Neural progenitor cell (in vitro differentiated cells): ENCODE data around the gene CDC42BPA. TPM values are rescaled to one million over a fixed set of nuclear protein-coding genes. Genes with fewer than 3 reads are reported as not detected.

ENCODE experiments used
- DNase-seq: peaks from one replicate; pipeline ENCODE4 v3.0.0-alpha.2; 2016; ENCODE audit warnings: low spot score
- H2AFZ ChIP-seq: fragments of 200-600 bp; sonication (generic); replicated peaks from 2 replicates; pipeline ENCODE4 v1.6.1; 2016; ENCODE audit warnings: antibody characterized with exemption
- H3F3A ChIP-seq: fragments of 200-600 bp; sonication (generic); 2 replicates; pipeline ENCODE4 v1.6.1; 2016; ENCODE audit warnings: antibody characterized with exemption, low read depth
- H3K27ac ChIP-seq: fragments of 200-600 bp; sonication (generic); 2 replicates; pipeline ENCODE4 v1.5.1; 2016; ENCODE audit warnings: mild to moderate bottlenecking
- H3K27me3 ChIP-seq: fragments of 200-600 bp; sonication (generic); 2 replicates; pipeline ENCODE4 v1.6.1; 2016; ENCODE audit warnings: mild to moderate bottlenecking, moderate library complexity
- H3K36me3 ChIP-seq: fragments of 200-600 bp; sonication (generic); 2 replicates; pipeline ENCODE4 v1.5.1; 2016
- H3K4me1 ChIP-seq: fragments of 200-600 bp; sonication (generic); 2 replicates; pipeline ENCODE4 v1.6.1; 2016; ENCODE audit warnings: mixed run types
- H3K4me2 ChIP-seq: fragments of 200-600 bp; sonication (generic); 2 replicates; pipeline ENCODE4 v1.6.1; 2016
- H3K4me3 ChIP-seq: fragments of 200-600 bp; sonication (generic); 2 replicates; pipeline ENCODE4 v1.5.1; 2016
- H3K79me2 ChIP-seq: fragments of 200-600 bp; sonication (generic); 2 replicates; pipeline ENCODE4 v1.6.1; 2016; ENCODE audit warnings: low read depth
- H3K9ac ChIP-seq: fragments of 200-600 bp; sonication (generic); 2 replicates; pipeline ENCODE4 v1.6.1; 2016
- H3K9me3 ChIP-seq: fragments of 200-600 bp; sonication (generic); 2 replicates; pipeline ENCODE4 v1.5.1; 2016; ENCODE audit warnings: low read depth
- H4K20me1 ChIP-seq: fragments of 200-600 bp; sonication (generic); 2 replicates; pipeline ENCODE4 v1.6.1; 2016; ENCODE audit warnings: low read depth
- H3K27ac Mint-ChIP-seq: 3 replicates; pipeline ENCODE4 v1.8.0; 2021; ENCODE audit warnings: mixed read lengths
- H3K27me3 Mint-ChIP-seq: 2 replicates; pipeline ENCODE4 v1.8.0; 2022; ENCODE audit warnings: low read depth, mild to moderate bottlenecking, inconsistent platforms, moderate library complexity, mixed read lengths; ENCODE audit not compliant: insufficient read depth
- H3K36me3 Mint-ChIP-seq: 3 replicates; pipeline ENCODE4 v1.8.0; 2021; ENCODE audit warnings: mixed read lengths
- H3K4me1 Mint-ChIP-seq: 3 replicates; pipeline ENCODE4 v1.8.0; 2021; ENCODE audit warnings: mixed read lengths
- H3K4me3 Mint-ChIP-seq: 3 replicates; pipeline ENCODE4 v1.8.0; 2021; ENCODE audit warnings: mild to moderate bottlenecking, moderate library complexity, mixed read lengths
- H3K9me3 Mint-ChIP-seq: 3 replicates; pipeline ENCODE4 v1.8.0; 2020; ENCODE audit warnings: mixed read lengths
- EZH2 ChIP-seq: fragments of 200-600 bp; sonication (generic); IDR thresholded peaks from 2 replicates; pipeline ENCODE4 v1.6.1; 2017; ENCODE audit warnings: antibody characterized with exemption, mild to moderate bottlenecking, moderate library complexity
- EZH2phosphoT487 ChIP-seq: fragments of 200-600 bp; sonication (generic); IDR thresholded peaks from 2 replicates; pipeline ENCODE4 v1.6.1; 2017; ENCODE audit warnings: antibody characterized with exemption
- total RNA-seq: library from RNA; depleted of rRNA; stranded (reverse); fragments of >200 nt; gene quantifications from 2 replicates; pipeline ENCODE4 v1.2.3, GENCODE V29; 2015; ENCODE audit warnings: low replicate concordance
- TF ChIP-seq, protein P1 (sequence below): fragments of 200-600 bp; sonication (generic); IDR thresholded peaks from 2 replicates; pipeline ENCODE4 v1.5.1; 2017; ENCODE audit warnings: antibody characterized with exemption, mild to moderate bottlenecking

CDC42BPA gene
- total RNA-seq, 1 donor from 2014 or later: 54.7 TPM

GRCh38 chr1:226950316-226950715 is 368.0 kb downstream of the CDC42BPA start:
- Histone ChIP-seq H3K27me3 (no peaks in the 10 kb centered on the region), H4K20me1 (no peaks in the 10 kb centered on the region), H3F3A (no peaks in the 10 kb centered on the region), H2AFZ (no peak overlapping the region), H3K79me2 (no peaks in the 10 kb centered on the region), H3K4me1 (peaks cover 5% of the 10 kb centered on the region), H3K9ac (no peak overlapping the region), H3K4me3 (no peak overlapping the region), H3K9me3 (no peaks in the 10 kb centered on the region), H3K4me2 (no peak overlapping the region), H3K36me3 (no peaks in the 10 kb centered on the region), H3K27ac (no peak overlapping the region)
- H3K4me1 Mint-ChIP-seq: peaks cover 13% of the 10 kb centered on the region
- H3K4me3 Mint-ChIP-seq: no peak overlapping the region
- peaks cover 6% of the 10 kb centered on the region for H3K27me3 Mint-ChIP-seq
- H3K27ac Mint-ChIP-seq: no peak overlapping the region
- no peak for DNase-seq
- TF ChIP-seq, protein P1, sequence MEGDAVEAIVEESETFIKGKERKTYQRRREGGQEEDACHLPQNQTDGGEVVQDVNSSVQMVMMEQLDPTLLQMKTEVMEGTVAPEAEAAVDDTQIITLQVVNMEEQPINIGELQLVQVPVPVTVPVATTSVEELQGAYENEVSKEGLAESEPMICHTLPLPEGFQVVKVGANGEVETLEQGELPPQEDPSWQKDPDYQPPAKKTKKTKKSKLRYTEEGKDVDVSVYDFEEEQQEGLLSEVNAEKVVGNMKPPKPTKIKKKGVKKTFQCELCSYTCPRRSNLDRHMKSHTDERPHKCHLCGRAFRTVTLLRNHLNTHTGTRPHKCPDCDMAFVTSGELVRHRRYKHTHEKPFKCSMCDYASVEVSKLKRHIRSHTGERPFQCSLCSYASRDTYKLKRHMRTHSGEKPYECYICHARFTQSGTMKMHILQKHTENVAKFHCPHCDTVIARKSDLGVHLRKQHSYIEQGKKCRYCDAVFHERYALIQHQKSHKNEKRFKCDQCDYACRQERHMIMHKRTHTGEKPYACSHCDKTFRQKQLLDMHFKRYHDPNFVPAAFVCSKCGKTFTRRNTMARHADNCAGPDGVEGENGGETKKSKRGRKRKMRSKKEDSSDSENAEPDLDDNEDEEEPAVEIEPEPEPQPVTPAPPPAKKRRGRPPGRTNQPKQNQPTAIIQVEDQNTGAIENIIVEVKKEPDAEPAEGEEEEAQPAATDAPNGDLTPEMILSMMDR: no peak
- TF ChIP-seq EZH2 (no peak), EZH2phosphoT487 (no peak)
- peaks cover 5% of the 10 kb centered on the region for H3K36me3 Mint-ChIP-seq
- peaks cover 10% of the 10 kb centered on the region for H3K9me3 Mint-ChIP-seq

- H3K27ac ChIP-seq: no peak overlapping the region
- no peaks in the 10 kb centered on the region for H3F3A ChIP-seq
- H3K27me3 ChIP-seq: no peaks in the 10 kb centered on the region
- H4K20me1 ChIP-seq: no peaks in the 10 kb centered on the region
- no peak overlapping the region for H3K9ac ChIP-seq
- peaks cover 20% of the 10 kb centered on the region for H3K4me1 Mint-ChIP-seq
- H3K4me1 ChIP-seq: peaks cover 11% of the 10 kb centered on the region
- H3K36me3 ChIP-seq: no peaks in the 10 kb centered on the region
- no peak overlapping the region for H2AFZ ChIP-seq
- no peak overlapping the region for H3K4me3 ChIP-seq
- no peaks in the 10 kb centered on the region for H3K9me3 ChIP-seq
- no peak for DNase-seq
- no peak overlapping the region for H3K4me2 ChIP-seq
- TF ChIP-seq, protein P1: no peak
- no peak for TF ChIP-seq EZH2
- no peak for TF ChIP-seq EZH2phosphoT487
- H3K36me3 Mint-ChIP-seq: no peaks in the 10 kb centered on the region
- no peak overlapping the region for H3K27ac Mint-ChIP-seq
- H3K4me3 Mint-ChIP-seq: no peak overlapping the region
- H3K9me3 Mint-ChIP-seq: peaks cover 3% of the 10 kb centered on the region
- H3K27me3 Mint-ChIP-seq: peaks cover 4% of the 10 kb centered on the region
- no peaks in the 10 kb centered on the region for H3K79me2 ChIP-seq
Observed at GRCh38 chr1:226949401-226949800, 368.9 kb downstream of the CDC42BPA start.

DNA sequence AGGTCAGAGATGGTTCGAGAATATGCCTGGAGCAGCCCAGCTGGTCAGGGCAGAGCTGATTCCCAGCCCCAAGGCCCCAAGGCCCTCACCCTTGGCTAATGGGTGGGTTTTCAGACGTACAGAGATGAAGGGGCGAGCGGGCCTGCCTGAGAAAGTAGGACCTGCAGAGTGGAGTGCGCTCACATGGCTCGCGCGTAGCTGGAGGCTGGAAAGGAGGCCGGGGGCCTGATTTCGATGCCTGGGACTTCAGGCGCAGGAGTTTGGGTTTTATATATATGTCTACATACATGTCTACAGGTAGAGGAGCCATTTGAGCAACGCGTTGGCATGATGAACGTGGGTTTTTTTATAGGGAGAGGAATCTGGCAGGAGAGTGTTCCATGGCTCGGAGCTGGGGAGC is 369.3 kb downstream of the CDC42BPA start:
- H3K79me2 ChIP-seq: no peaks in the 10 kb centered on the region
- TF ChIP-seq, protein P1: no peak
- no peak for TF ChIP-seq EZH2phosphoT487
- no peak for TF ChIP-seq EZH2
- H3K4me1 ChIP-seq: peaks cover 11% of the 10 kb centered on the region
- no peaks in the 10 kb centered on the region for H3K27me3 ChIP-seq
- H3K27ac ChIP-seq: no peak overlapping the region
- no peaks in the 10 kb centered on the region for H3K9me3 ChIP-seq
- H3K4me3 Mint-ChIP-seq: no peak overlapping the region
- H3K36me3 Mint-ChIP-seq: no peaks in the 10 kb centered on the region
- no peak overlapping the region for H3K27ac Mint-ChIP-seq
- no peak overlapping the region for H3K4me3 ChIP-seq
- no peak overlapping the region for H2AFZ ChIP-seq
- H3K9me3 Mint-ChIP-seq: no peaks in the 10 kb centered on the region
- no peaks in the 10 kb centered on the region for H3F3A ChIP-seq
- H3K9ac ChIP-seq: no peak overlapping the region
- peaks cover 4% of the 10 kb centered on the region for H3K27me3 Mint-ChIP-seq
- H3K4me1 Mint-ChIP-seq: peaks cover 18% of the 10 kb centered on the region
- DNase-seq: no peak
- no peaks in the 10 kb centered on the region for H4K20me1 ChIP-seq
- no peaks in the 10 kb centered on the region for H3K36me3 ChIP-seq
- H3K4me2 ChIP-seq: no peak overlapping the region
